Stimulated activated CD4-positive, alpha-beta T cell treated with anti-CD3 and anti-CD28 coated beads, TNF-alpha, amount 100 ng/mL, for 48 hours (primary cell): Measurements from ENCODE around the gene NUMB.

Source experiments
- DNase-seq, 3 donors: peaks; one replicate each; pipeline ENCODE4 v3.0.0-alpha.2; 2020; ENCODE audit warnings: low read depth in 3 of 3

NUMB gene

DNA sequence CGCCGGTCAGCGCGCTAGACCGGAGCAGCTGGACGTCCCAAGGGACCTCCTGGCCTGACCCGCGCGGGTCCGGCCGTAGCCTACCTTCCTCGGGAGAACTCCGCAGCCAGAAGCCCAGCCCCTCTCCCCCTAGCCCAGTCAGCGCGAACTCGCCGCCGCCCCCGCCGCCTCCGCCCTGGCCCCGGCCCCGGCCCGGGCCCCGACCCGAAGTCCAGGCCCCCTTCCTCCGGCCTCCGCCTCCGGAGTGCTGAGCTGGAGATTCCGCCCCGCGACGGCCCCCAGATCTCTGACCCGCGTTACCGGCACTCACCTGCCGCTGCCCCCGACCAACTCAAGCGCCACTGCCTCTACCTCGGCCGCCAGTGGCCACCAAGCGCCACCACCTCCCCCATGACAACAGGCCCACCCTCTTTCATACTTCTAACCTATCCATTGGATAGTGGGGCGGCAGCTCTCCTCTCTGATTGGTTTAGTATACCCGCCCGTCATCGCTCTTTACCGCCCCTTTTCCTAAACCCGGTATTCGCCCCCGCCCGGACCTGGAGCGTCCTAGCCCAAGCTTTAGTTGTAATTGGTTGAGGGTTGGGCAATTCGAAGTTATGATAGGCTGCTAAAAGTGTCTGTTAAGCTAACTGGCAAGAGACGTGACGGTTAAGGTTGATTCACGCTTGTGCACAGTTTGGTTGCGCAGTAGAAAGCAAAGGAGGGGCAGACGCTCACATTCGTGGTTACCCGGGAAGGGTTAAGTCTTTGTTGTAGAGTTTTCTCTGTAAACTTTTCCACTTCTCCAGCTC is at the start of gene NUMB:
Gene NUMB, minus strand, starts transcription at position 364 of the 794 bp plus-strand sequence. CDS start 102,795 bp downstream, outside the sequence.
- DNase-seq: peak; percentile 94 to 98 (median 95)

DNA sequence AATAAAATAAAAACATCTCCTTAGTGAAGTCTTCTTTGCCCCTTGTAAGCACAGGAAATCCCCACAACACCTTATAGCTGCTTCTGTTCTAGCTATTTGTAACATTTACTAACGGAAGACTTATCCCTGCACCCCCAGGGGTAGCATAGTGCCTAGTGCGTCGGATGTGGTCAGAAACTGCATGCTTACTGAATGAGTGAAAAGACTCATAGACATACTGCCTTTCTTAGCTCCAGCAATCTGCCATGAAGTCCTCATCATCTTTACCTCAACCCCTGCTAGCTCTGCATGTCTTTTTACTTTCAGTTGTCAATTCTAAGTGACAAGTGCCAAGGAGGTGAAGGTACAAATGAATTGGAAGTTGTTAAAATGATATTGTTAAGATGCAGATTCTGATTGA is 45.3 kb upstream of the NUMB start:
- no peak for DNase-seq

DNA sequence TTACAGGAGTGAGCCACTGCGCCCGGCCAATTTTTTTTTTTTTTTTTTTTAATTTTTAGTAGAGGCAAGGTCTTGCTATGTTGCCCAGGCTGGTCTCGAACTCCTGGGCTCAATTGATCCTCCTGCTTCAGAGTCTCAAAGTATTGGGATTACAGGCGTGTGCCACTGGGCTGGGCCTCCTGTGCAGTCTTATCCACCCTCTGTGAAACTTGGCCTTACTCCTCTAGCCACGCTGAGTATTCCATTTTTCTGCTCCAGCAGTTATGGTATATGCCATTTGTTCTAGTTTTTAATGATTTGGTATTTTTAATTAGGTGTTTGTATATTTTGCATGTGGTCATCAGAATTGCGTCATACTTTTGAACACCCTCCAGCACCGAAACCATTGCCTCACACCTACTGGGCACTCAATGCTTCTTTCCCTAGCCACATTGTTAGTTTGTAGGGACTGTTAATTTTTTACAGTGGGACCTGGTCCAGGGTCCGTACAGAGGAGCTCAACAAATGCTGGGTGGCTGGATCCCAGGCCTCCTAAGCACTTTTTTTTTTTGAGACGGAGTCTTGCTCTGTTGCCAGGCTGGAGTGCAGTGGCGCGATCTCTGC is 43.8 kb upstream of the NUMB start:
- no peak for DNase-seq

DNA sequence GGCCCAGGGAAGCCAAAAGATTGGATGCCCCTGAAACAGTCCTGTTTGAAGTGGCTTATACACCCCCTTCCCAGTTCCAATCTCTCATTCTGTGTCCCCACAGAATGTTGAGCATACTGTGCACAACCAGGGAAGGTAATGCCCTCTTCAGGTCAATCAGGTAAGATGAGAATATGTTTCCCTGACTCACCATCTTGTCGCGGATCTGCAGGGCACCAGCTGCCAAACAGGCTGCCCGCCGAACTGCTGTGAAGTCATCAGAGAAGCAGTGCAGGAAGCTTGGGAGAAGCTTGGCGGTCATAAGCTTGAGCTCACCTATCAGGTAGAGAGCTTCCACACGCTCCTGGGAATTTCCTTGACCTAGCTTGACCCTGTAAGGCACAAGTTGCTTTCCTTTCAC is 42.0 kb upstream of the NUMB start:
- DNase-seq: no peak

DNA sequence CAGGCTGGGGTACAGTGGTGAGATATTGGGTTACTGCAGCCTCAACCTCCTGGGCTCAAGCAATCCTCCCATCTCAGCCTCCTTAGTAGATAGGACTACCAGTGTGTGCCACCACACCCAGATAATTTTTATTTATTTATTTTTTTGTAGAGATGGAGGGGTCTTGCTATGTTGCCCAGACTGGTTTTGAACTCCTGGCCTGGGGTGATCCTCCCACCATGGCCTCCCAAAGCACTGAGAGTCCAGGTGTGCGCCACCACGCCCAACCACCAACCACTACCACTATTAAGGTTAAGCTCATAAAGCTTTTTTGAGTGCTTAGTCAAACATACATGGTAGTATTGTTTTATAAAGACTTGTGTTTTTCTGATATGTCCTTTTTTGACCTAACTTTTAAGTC is 36.2 kb upstream of the NUMB start:
- DNase-seq: no peak

GRCh38 chr14:73492670-73493069 is 34.3 kb upstream of the NUMB start:
- no peak for DNase-seq

DNA sequence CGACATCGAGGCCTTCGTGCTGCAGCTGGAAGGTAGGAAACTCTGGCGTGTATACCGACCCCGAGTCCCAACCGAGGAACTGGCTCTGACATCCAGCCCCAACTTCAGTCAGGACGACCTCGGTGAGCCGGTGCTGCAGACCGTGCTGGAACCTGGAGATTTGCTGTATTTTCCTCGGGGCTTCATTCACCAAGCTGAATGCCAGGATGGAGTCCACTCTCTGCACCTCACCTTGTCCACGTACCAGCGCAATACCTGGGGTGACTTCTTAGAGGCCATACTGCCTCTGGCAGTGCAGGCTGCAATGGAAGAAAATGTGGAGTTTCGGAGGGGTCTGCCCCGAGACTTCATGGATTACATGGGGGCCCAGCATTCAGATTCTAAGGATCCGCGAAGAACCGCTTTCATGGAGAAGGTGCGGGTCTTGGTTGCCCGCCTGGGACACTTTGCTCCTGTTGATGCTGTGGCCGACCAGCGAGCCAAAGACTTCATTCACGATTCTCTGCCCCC is 33.8 kb upstream of the NUMB start:
- DNase-seq: no peak

GRCh38 chr14:73491256-73492042 is 33.1 kb upstream of the NUMB start:
- DNase-seq: peak; percentile 44 to 59 (median 55)

DNA sequence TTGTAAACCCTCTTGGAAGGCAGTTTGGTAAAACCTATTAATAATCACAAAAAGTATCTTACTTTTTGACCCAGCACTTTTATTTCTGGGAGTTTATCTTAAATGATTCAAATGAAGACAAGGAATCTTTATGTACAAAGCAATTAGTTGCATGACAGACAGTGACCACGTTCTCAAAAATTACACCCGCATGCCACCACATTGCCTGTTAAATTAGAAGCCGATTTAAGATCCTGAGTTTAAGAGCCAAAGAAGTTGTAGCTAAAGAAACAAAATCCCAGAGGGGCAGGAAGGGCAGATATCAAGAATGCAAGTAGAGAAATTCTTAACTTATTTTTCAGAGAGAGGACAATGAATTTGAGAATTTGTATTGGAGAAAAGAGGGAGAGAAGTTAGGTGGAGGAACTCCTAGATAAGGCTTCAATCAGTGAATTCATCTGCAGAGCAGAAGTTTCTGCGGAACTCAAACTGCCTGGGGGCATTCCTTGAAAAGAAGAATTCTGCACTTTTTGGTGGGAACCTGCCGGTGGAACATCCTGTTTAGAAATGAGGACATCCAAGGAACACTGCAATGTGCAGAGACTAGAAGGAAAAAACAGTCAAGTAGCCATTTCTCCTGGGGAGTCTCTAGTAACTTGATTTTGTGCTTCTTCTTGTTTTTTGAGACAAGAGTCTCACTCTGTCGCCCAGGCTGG is 31.3 kb upstream of the NUMB start:
- DNase-seq: no peak

DNA sequence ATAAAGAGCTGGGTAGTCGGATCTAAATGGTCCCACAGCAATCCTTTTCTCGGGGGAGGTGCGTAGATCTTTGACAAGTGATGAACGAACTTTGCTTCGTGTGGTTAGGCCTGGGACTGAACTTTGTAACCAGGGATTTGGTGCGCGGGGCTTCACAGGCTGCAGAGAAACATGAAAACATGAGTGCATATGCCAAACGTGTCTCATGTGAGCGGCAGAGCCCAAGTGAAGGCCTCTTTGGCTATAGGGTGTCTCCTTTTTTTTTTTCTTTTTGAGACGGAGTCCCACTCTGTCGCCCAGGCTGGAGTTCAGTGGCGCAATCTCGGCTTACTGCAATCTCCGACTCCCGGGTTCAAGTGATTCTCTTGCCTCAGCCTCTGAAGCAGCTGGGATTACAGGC is 20.3 kb upstream of the NUMB start:
- DNase-seq: no peak

GRCh38 chr14:73477618-73478266 is 19.4 kb upstream of the NUMB start:
- DNase-seq: no peak

DNA sequence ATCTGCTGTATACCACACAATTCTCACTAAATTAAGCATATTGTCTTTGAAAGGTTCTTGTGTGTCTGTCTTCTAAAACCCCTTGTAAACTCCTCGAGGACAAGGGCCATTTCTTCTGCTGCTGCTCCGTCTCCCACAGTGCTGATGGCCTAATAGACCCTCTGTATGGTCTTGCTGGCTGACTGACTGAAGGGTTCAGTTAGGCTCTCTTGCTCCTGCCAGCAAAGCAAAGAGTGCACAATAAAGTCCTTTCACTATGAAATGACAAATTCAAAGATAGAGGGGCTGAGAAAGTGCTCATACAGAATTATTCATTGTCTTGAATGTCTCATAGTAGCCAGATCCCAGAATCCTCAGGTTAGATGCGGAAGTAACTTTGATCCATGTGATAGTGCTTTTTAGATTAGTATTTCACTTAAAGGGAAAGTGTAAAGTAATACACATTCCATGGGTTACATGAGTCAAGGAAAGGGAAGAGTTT is 18.1 kb upstream of the NUMB start:
- no peak for DNase-seq

- no peak for DNase-seq
Measured at GRCh38 chr14:73474952-73475351, 16.6 kb upstream of the NUMB start.

DNA sequence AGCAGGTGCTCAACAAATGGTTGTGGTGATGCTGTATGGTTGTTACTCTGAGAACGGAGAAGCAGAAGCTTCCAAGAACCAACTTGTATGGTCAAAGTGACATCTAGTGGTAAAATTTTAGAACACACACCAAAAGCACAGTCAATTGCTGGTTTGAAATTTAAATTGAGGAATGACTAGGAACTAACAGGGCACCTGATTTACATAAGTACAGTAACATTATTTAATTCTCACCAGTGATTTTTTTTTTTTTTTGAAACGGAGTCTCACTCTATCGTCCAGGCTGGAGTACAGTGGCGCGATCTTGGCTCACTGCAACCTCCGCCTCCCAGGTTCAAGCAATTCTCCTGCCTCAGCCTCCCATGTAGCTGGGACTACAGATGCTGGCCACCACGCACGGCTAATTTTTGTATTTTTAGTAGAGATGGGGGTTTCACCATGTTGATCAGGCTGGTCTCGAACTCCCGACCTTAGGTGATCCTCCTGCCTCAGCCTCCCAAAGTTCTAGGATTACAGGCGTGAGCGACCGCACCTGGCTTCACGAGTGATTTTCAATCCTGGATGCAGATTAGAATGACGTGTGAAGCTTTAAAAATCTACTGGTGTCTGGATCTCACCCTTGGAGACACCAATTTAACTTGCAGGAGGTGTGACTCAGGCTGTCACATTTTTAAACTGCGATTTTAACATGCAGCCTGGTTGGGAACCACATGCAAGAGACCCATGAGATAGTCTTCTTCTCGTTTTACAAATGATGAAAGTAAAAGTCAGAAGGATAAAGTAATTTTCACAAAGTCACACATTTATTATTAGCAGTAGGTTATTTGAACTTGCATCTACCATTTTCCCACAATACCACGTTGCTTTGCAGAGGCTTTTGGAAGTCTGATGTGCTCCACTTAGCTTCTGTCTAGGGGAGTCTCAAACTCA is 14.1 kb upstream of the NUMB start:
- DNase-seq: no peak

DNA sequence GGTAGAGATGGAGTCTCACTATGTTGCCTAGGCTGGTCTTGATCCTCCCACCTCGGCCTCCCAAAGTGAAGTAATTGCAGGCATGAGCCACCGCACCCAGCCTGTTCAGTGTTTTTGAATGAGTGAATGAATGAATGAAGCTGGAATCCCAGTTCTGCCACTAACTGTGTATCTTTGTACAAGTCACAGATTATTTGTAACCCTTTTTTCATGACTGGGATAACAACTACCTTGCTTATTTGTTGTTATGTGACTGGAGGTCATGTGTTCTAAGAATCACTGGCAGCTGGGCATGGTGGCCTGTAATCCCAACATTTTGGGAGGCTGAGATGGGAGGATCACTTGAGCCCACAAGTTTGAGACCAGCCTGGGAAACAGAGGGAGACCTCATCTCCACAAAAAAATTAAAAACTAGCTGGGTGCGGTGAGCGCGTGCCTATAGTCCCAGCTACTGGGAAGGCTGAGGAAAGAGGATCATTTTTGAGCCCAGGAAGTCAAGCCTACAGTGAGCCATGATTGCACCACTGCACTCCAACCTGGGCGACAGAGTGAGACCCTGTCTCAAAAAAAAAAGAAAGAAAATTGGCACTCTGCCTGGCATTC is 13.3 kb upstream of the NUMB start:
- DNase-seq: no peak

DNA sequence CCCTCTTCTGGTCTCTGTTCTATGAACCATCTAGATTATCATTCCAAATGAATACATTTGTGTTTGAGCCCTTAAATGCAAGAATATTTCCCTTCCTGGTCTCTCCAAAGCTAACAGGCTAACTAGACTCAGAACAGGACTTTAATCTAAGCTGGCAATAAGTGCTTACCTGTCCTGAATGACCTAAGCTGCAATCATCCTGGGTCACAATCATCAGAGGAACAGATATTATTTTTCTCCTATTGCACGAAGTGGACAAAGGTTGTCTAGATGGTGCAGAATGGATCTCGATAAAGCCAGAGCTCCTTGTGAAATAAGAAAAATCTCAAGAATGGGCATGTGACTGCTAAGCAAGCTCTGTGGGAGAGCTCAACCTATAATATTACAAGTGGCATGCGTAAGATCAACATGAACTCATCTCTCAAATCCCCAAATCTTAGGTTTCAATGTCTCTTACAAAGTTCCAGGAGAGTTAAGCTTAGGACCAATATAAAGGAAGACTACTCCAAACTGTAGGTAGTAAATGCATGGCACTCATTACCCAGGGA is 10.6 kb upstream of the NUMB start:
- no peak for DNase-seq

DNA sequence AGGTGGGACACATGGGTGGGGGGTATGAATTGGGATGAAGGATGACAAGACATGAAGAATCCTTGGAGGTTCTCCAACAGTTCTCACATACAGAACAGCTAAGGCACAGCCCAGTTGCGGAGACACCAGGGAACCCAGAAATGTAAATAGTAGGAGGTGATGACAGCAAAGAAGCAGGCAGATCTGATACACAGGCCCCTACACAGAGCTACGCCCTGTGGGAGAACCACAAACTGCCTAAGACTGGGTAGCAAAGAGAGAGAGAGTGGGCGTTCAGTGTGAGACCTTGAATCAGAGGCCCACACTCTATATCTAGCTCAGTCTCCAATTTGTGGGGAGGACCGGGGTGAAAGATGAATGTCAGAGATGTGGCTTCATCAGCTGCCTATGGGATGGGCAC is 9.5 kb upstream of the NUMB start:
- DNase-seq: peak in 2 of 3 donors; percentile 35 to 47

GRCh38 chr14:73467377-73467776 is 9.0 kb upstream of the NUMB start:
- peak; percentile 60 to 70 (median 62) for DNase-seq

DNA sequence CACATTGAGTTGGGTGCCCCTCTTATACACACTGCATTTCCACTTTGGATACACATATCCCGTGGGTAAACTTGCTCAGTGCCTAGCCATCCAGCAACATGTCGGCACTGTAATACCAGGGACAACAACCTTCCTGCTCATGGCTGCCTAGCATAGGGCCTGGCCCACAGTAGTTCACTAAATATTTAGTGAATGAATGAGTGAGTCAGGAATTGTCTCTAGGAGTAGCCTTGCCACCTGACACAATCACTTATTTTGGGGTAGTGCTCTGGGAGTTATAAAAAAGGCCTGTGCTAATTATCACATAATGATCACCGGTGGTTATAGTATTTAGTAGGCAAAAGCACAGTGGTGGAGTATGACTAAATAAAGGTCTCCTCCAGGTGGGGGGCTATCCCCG is 8.5 kb upstream of the NUMB start:
- no peak for DNase-seq
